RWPE2 (cell line): Measurements from ENCODE around the gene MGAT4B.
A peak's percentile ranks its signal among the peaks of the same experiment; 100 is the strongest.

ENCODE experiments used
- ATAC-seq: fragments of 200-7000 bp; cut with Tn5 transposase; 3 replicates; pipeline ENCODE4 v1.9.1; 2021; ENCODE audit warnings: low read depth
- DNase-seq: peaks from one replicate; pipeline ENCODE4 v3.0.0-alpha.2; 2020; ENCODE audit warnings: low spot score
- H3K27ac ChIP-seq: fragments of 450-650 bp; 2 replicates; pipeline ENCODE4 v1.5.1; 2017; ENCODE audit warnings: mild to moderate bottlenecking; ENCODE audit not compliant: poor library complexity, severe bottlenecking
- H3K27me3 ChIP-seq: fragments of 250-450 bp; sonication (Bioruptor Pico); 2 replicates; pipeline ENCODE4 v1.5.1; 2021; ENCODE audit warnings: mild to moderate bottlenecking, moderate library complexity; ENCODE audit not compliant: insufficient read depth, poor library complexity, severe bottlenecking
- H3K36me3 ChIP-seq: fragments of 250-450 bp; sonication (Bioruptor Pico); 2 replicates; pipeline ENCODE4 v1.5.1; 2020; ENCODE audit warnings: low read depth, mild to moderate bottlenecking, moderate library complexity
- H3K4me1 ChIP-seq: fragments of 250-450 bp; sonication (Bioruptor Pico); 2 replicates; pipeline ENCODE4 v1.5.1; 2021; ENCODE audit warnings: mild to moderate bottlenecking, moderate library complexity; ENCODE audit not compliant: insufficient read depth, poor library complexity, severe bottlenecking
- H3K4me3 ChIP-seq: fragments of 250-450 bp; sonication (Bioruptor Pico); 2 replicates; pipeline ENCODE4 v1.5.1; 2021; ENCODE audit warnings: mild to moderate bottlenecking, moderate library complexity; ENCODE audit not compliant: severe bottlenecking
- H3K9me3 ChIP-seq: fragments of 250-450 bp; sonication (Bioruptor Pico); 2 replicates; pipeline ENCODE4 v1.5.1; 2021; ENCODE audit warnings: mild to moderate bottlenecking, moderate library complexity; ENCODE audit not compliant: severe bottlenecking
- CTCF ChIP-seq: fragments of 450-650 bp; IDR thresholded peaks from one replicate; pipeline ENCODE4 v1.5.1; 2017; ENCODE audit warnings: mild to moderate bottlenecking, moderate library complexity; ENCODE audit not compliant: poor library complexity, severe bottlenecking

Gene MGAT4B

GRCh38 chr5:179823937-179824744 lies 17.5 kb upstream of the MGAT4B start:
- Histone ChIP-seq H3K36me3 (peaks cover 70% of the 10 kb centered on the region), H3K27me3 (no peaks in the 10 kb centered on the region), H3K27ac (no peak overlapping the region), H3K4me3 (no peak overlapping the region), H3K9me3 (no peaks in the 10 kb centered on the region), H3K4me1 (peaks cover 19% of the 10 kb centered on the region)
- DNase-seq (peak; percentile 64), ATAC-seq (no peak)
- TF ChIP-seq CTCF: no peak

- ATAC-seq (no peak), DNase-seq (no peak)
- Histone ChIP-seq H3K27me3 (no peaks in the 10 kb centered on the region), H3K4me3 (no peak overlapping the region), H3K4me1 (peaks cover 25% of the 10 kb centered on the region), H3K36me3 (peaks cover 54% of the 10 kb centered on the region), H3K9me3 (no peaks in the 10 kb centered on the region), H3K27ac (no peak overlapping the region)
- TF ChIP-seq CTCF: no peak
Observed at GRCh38 chr5:179822444-179822990, 15.9 kb upstream of the MGAT4B start.

GRCh38 chr5:179822059-179822432 lies 15.4 kb upstream of the MGAT4B start:
- H3K9me3 ChIP-seq: no peaks in the 10 kb centered on the region
- peaks cover 49% of the 10 kb centered on the region for H3K36me3 ChIP-seq
- H3K4me1 ChIP-seq: peaks cover 25% of the 10 kb centered on the region
- TF ChIP-seq CTCF: no peak
- ATAC-seq (no peak), DNase-seq (no peak)
- peak overlapping the region; percentile 76 for H3K4me3 ChIP-seq
- no peaks in the 10 kb centered on the region for H3K27me3 ChIP-seq
- H3K27ac ChIP-seq: peak overlapping the region; percentile 68

- H3K27me3 ChIP-seq: no peaks in the 10 kb centered on the region
- peaks cover 44% of the 10 kb centered on the region for H3K36me3 ChIP-seq
- DNase-seq: peak; percentile 98
- ATAC-seq: peak; percentile 76
- peak; percentile 37 for TF ChIP-seq CTCF
- H3K4me1 ChIP-seq: peaks cover 25% of the 10 kb centered on the region
- H3K4me3 ChIP-seq: peak overlapping the region; percentile 76
- H3K27ac ChIP-seq: peak overlapping the region; percentile 68
- H3K9me3 ChIP-seq: no peaks in the 10 kb centered on the region
Observed at GRCh38 chr5:179821298-179822058, 14.8 kb upstream of the MGAT4B start.
